Upper lobe of right lung (tissue), 1 donor: ENCODE data around the gene ENHO. TPM values are rescaled to one million over a fixed set of nuclear protein-coding genes. Genes with fewer than 3 reads are reported as not detected.

Experiments
- ATAC-seq: fragments of 200-7000 bp; cut with Tn5 transposase; one replicate; pipeline ENCODE4 v1.9.1; 2020; ENCODE audit warnings: mild to moderate bottlenecking, moderate library complexity
- DNase-seq: peaks from one replicate; pipeline ENCODE4 v3.0.0-alpha.2; 2020
- H3K27ac ChIP-seq: fragments of 200-600 bp; one replicate; pipeline ENCODE4 v1.8.0; 2022
- H3K27me3 ChIP-seq: fragments of 200-600 bp; one replicate; pipeline ENCODE4 v1.8.0; 2022; ENCODE audit warnings: mild to moderate bottlenecking
- H3K36me3 ChIP-seq: fragments of 200-600 bp; one replicate; pipeline ENCODE4 v1.8.0; 2022
- H3K4me1 ChIP-seq: fragments of 200-600 bp; one replicate; pipeline ENCODE4 v1.8.0; 2022
- H3K4me3 ChIP-seq: fragments of 200-600 bp; one replicate; pipeline ENCODE4 v1.8.0; 2022; ENCODE audit warnings: mild to moderate bottlenecking
- H3K9me3 ChIP-seq: fragments of 200-600 bp; one replicate; pipeline ENCODE4 v1.8.0; 2022
- intact Hi-C: fragments of 100-400 bp; cut with DNase I; formaldehyde crosslinking; loops from one replicate; pipeline ENCODE4 v1.11.0; 2022
- total RNA-seq: library from RNA; stranded (reverse); fragmentation: NEBNext Ultra II Directional; extraction: Animal tissue kit (Norgen Biotek cat#: 25700); gene quantifications from one replicate; pipeline ENCODE4 v1.2.1, GENCODE V29; 2021
- TF ChIP-seq, protein P1 (sequence below): fragments of 200-600 bp; IDR thresholded peaks from one replicate; pipeline ENCODE4 v1.8.0; 2022; ENCODE audit warnings: antibody characterized with exemption
- donor health status: DM: no; HTN: yes; CAD: no; lungs with severe emphysema.

The ENHO gene
- total RNA-seq, 1 donor from 2014 or later: 0.61 TPM

DNA sequence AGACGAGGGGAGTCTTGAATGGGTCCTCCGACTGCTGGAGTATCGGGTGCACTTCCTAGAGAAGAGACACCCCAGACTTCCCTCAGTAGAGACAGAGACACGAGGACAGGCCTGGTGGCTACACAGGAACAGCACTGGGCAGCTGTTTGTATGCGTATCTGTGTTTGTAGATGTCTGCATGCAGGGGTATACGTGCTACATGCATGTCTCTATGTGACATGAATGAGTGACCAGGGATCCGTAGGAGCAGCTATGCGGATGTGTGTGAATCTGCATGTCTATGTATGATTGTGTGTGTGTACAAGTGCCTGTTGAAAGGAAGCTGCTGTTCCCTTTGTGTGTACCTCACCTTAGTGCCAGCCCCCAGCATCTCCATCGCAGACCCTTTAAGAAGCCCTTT, 35.6 kb upstream of the ENHO start:
- peaks cover 14% of the 10 kb centered on the region for H3K27me3 ChIP-seq
- no peak overlapping the region for H3K4me3 ChIP-seq
- DNase-seq (no peak), ATAC-seq (no peak)
- TF ChIP-seq, protein P1, sequence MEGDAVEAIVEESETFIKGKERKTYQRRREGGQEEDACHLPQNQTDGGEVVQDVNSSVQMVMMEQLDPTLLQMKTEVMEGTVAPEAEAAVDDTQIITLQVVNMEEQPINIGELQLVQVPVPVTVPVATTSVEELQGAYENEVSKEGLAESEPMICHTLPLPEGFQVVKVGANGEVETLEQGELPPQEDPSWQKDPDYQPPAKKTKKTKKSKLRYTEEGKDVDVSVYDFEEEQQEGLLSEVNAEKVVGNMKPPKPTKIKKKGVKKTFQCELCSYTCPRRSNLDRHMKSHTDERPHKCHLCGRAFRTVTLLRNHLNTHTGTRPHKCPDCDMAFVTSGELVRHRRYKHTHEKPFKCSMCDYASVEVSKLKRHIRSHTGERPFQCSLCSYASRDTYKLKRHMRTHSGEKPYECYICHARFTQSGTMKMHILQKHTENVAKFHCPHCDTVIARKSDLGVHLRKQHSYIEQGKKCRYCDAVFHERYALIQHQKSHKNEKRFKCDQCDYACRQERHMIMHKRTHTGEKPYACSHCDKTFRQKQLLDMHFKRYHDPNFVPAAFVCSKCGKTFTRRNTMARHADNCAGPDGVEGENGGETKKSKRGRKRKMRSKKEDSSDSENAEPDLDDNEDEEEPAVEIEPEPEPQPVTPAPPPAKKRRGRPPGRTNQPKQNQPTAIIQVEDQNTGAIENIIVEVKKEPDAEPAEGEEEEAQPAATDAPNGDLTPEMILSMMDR: no peak
- H3K27ac ChIP-seq: no peak overlapping the region
- no peaks in the 10 kb centered on the region for H3K9me3 ChIP-seq
- H3K4me1 ChIP-seq: peaks cover 7% of the 10 kb centered on the region
- no peaks in the 10 kb centered on the region for H3K36me3 ChIP-seq
- intact Hi-C loops: no loop called here

- TF ChIP-seq, protein P1: no peak
- peaks cover 7% of the 10 kb centered on the region for H3K4me1 ChIP-seq
- ATAC-seq: no peak
These were observed 34.9 kb upstream of the ENHO start for GRCh38 chr9:34557426-34558321.

DNA sequence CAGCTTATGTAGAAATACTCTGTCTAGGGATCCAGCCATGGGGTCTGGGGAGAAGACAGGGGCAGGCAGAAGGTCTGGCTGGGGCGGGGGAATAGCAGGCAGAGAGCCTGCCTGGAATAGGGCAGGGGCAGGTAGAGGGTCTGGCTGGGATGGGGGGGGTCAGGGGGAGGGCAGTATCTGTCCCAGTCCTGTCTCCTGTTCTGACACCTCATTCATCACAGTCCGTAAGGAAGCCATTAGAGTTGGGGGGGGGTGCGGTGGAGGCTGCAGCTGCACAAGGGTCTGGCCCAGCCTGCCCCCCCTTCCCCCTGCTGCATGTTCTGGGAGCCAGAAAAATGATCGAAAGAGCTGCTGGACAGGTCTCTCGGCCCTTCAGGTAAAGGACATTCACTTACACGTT, 34.2 kb upstream of the ENHO start:
- DNase-seq (no peak), ATAC-seq (no peak)
- intact Hi-C loops: no loop called here
- TF ChIP-seq, protein P1: no peak
- Histone ChIP-seq H3K4me1 (peaks cover 7% of the 10 kb centered on the region), H3K27me3 (peaks cover 14% of the 10 kb centered on the region), H3K36me3 (no peaks in the 10 kb centered on the region), H3K27ac (no peak overlapping the region), H3K9me3 (no peaks in the 10 kb centered on the region), H3K4me3 (no peak overlapping the region)

More at GRCh38 chr9:34557426-34558321, 34.9 kb upstream of the ENHO start:
- H3K4me3 ChIP-seq: no peak overlapping the region
- intact Hi-C loops: no loop called here
- no peak overlapping the region for H3K27ac ChIP-seq
- peaks cover 14% of the 10 kb centered on the region for H3K27me3 ChIP-seq
- no peak for DNase-seq
- no peaks in the 10 kb centered on the region for H3K36me3 ChIP-seq
- H3K9me3 ChIP-seq: no peaks in the 10 kb centered on the region

GRCh38 chr9:34555936-34556525, 33.2 kb upstream of the ENHO start:
- H3K4me1 ChIP-seq: peaks cover 3% of the 10 kb centered on the region
- no peak overlapping the region for H3K27ac ChIP-seq
- H3K4me3 ChIP-seq: no peak overlapping the region
- peaks cover 14% of the 10 kb centered on the region for H3K27me3 ChIP-seq
- no peaks in the 10 kb centered on the region for H3K36me3 ChIP-seq
- DNase-seq: peak; percentile 19
- ATAC-seq: no peak
- intact Hi-C loops: no loop called here
- no peaks in the 10 kb centered on the region for H3K9me3 ChIP-seq
- TF ChIP-seq, protein P1: no peak

DNA sequence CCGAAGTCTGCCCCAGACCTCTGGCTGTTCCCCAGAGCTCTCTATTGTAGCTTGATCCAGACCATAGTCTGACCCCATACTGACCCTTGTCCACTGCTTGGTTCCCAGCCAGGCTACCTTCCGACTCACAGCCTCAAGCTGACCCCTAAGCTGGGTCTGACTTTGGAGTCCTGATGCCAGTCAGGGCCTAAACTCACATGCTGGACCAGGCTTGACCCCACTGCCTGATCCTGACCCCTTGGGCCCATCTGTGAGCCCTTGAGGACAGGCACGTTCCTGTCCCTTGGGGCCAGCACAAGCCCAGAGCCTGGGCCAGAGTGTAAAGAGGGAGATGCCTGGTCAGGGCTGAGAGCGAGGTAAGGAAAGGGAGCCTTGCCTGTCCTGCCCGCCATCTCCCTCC, 32.7 kb upstream of the ENHO start:
- peak; percentile 44 for DNase-seq
- Histone ChIP-seq H3K27ac (no peak overlapping the region), H3K9me3 (no peaks in the 10 kb centered on the region), H3K4me1 (no peaks in the 10 kb centered on the region), H3K27me3 (peaks cover 14% of the 10 kb centered on the region), H3K36me3 (no peaks in the 10 kb centered on the region), H3K4me3 (no peak overlapping the region)
- intact Hi-C loops: no loop called here
- ATAC-seq: no peak
- TF ChIP-seq, protein P1: no peak
